ENCODE results near the gene CDH4. TPM values are rescaled to one million over a fixed set of nuclear protein-coding genes. Genes with fewer than 3 reads are reported as not detected.

Gene CDH4
- total RNA-seq, 1 donor from 2014 or later, result 0.06 TPM

DNA sequence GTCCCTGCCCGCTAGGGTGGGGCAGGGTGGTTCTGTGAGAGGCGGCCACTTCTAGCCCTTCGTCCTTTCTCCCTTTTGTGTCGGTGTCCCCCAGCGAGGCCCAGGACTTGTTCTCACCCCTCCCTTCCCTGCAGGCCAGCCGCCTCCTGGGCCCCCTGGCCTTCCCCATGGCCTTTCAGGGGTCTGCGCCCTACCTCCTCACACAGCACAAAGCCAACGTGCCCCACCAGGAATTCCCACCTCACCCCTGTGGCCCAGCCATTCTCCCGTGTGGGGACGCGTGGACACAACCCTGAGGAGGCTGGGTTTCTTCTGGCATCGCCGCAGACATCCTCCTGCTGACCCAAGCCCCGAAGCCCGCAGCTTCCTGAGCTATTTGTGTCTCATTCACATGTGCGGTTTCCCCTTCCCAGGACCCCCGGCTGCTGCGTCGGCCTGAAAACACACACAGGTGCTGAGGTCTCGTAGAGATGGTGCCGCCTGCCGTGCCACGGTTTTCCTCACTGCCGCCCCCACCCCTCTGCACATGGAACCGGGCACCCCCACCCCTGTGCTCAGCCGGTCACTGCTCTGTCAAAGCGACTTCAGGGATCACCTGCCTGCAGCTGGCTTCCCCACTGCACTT is 375.8 kb downstream of the CDH4 start:
- intact Hi-C loops (cut with DNase I), result no loop called here
- TF ChIP-seq, protein P1, sequence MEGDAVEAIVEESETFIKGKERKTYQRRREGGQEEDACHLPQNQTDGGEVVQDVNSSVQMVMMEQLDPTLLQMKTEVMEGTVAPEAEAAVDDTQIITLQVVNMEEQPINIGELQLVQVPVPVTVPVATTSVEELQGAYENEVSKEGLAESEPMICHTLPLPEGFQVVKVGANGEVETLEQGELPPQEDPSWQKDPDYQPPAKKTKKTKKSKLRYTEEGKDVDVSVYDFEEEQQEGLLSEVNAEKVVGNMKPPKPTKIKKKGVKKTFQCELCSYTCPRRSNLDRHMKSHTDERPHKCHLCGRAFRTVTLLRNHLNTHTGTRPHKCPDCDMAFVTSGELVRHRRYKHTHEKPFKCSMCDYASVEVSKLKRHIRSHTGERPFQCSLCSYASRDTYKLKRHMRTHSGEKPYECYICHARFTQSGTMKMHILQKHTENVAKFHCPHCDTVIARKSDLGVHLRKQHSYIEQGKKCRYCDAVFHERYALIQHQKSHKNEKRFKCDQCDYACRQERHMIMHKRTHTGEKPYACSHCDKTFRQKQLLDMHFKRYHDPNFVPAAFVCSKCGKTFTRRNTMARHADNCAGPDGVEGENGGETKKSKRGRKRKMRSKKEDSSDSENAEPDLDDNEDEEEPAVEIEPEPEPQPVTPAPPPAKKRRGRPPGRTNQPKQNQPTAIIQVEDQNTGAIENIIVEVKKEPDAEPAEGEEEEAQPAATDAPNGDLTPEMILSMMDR (IDR thresholded peaks at IDR 0.05), result no peak
- no peak for DNase-seq
- no peaks in the 10 kb centered on the region for H3K27me3 ChIP-seq (ENCODE audit: low read depth)
- no peaks in the 10 kb centered on the region for H3K4me1 ChIP-seq
- no peaks in the 10 kb centered on the region for H3K9me3 ChIP-seq
- H3K27ac ChIP-seq, result no peak overlapping the region
- H3K4me3 ChIP-seq, result no peak overlapping the region
- H3K36me3 ChIP-seq, result no peaks in the 10 kb centered on the region
- no peak for ATAC-seq

DNA sequence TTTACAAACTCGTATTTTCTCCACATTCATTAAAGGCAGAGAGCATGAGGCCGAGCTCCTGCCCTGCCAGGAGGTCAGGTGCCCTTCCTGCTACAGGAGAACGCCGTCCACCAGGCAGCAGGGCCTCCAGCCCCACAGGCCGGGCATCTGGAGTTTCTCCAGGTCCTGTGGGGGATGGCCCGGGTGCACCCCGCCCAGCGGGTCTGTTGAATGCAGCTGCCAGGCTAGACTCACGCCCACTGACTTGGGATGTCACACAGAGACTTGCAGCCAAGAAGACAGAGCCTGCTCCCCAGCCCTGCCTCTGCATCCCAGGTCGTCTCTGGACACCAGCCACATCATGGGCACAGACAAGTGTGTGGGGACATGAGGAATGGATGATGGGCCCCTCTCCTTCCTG is 376.4 kb downstream of the CDH4 start:
- intact Hi-C loops (cut with DNase I), result no loop called here
- no peak for DNase-seq
- Histone ChIP-seq H3K36me3 (no peaks in the 10 kb centered on the region), H3K27ac (no peak overlapping the region), H3K9me3 (no peaks in the 10 kb centered on the region), H3K4me1 (no peaks in the 10 kb centered on the region), H3K4me3 (no peak overlapping the region), H3K27me3 (ENCODE audit: low read depth) (no peaks in the 10 kb centered on the region)
- no peak for ATAC-seq
- TF ChIP-seq, protein P1 (IDR thresholded peaks at IDR 0.05), result no peak

DNA sequence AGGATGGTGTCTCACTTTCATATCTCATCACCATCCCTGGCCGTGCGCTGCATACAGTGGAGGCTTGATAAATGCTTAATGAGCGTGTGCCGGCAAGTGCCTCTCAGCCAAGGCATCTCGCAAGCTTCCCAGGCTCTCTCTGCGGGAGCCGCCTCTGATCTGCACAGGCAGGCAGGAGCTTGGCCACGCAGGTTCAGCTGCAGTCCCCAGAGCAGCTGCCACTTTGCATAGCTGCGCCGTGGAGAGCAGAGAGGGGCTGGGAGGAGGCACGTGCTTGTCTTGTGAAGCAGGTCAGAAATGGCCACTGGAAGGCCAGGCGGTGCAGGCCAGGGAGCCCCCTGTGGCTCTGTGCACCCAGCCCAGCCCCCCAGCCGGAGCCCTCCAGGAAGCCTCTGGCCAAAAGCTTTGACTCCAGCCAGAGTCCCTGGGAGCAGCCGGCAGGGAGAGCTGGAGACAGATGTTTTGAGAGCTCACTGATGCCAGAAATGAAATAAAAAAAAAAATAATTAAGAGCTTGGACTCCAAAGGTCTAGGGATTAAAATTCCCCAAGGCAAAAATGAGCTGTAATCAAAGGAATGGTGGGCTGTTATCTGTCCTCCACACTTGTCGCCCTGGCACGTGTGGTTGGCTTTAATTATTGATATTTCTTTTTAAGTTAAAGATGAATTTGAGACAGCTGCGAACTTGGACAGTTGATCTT is 377.0 kb downstream of the CDH4 start:
- intact Hi-C loops (cut with DNase I), result no loop called here
- Histone ChIP-seq H3K27me3 (ENCODE audit: low read depth) (no peaks in the 10 kb centered on the region), H3K36me3 (no peaks in the 10 kb centered on the region), H3K4me1 (no peaks in the 10 kb centered on the region), H3K4me3 (no peak overlapping the region), H3K9me3 (no peaks in the 10 kb centered on the region), H3K27ac (no peak overlapping the region)
- ATAC-seq (no peak), DNase-seq (no peak)
- TF ChIP-seq, protein P1 (IDR thresholded peaks at IDR 0.05), result no peak

DNA sequence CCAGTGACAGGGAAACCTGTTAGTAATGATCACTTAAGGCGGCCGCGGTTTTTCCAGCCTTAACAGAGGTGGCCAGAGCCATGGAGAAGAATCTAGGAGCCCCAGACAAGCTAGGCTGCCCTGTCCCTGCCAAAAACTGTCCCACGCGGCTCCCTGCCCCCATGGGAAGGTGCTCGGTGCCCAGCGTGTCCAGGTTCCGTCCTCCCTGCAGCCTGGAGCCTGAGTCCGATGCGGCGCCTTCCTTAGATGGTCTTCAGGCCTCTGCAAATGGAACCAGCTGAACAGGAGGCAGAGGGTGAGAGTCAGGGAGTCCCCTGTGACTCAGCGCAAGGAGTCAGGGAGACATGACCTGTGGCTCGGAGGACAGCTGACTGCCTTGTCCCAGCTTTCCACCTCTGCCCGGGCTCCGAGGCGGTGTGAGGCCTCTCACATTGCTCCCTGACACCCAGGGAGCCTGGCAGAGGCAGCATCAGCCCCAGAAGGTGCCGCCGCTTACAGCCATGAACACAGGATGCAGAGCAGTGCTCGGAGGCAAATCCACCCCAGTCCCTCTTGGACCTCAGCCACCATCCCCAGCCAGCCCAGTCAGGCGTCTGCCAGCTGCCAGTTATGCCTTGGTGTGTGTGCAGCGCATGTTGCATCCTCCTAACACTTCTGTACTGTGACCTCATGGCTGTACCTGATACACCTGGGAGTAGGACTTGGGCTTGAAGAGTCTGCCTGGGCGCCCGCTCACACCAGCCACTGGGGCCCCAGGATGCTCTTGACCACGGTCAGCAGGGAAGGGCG is 377.7 kb downstream of the CDH4 start:
- ATAC-seq (no peak), DNase-seq (no peak)
- H3K9me3 ChIP-seq, result no peaks in the 10 kb centered on the region
- no peaks in the 10 kb centered on the region for H3K36me3 ChIP-seq
- H3K4me3 ChIP-seq, result no peak overlapping the region
- H3K4me1 ChIP-seq, result no peaks in the 10 kb centered on the region
- intact Hi-C loops (cut with DNase I), result no loop called here
- no peak overlapping the region for H3K27ac ChIP-seq
- TF ChIP-seq, protein P1 (IDR thresholded peaks at IDR 0.05), result no peak
- no peaks in the 10 kb centered on the region for H3K27me3 ChIP-seq (ENCODE audit: low read depth)

DNA sequence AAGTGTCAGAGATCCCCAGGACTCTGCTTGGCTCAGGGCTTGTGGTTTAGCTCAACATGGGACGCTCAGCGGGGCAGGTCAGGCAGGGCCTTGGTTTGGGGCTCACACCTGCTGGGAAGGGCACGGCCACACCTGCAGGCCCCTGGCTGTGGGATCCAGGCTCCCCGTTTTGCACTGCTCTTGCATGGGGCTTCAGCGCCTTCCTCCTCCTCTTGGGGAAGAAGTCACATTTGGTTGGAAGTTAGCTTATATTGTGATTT is 378.3 kb downstream of the CDH4 start:
- Histone ChIP-seq H3K4me1 (no peaks in the 10 kb centered on the region), H3K27ac (no peak overlapping the region), H3K9me3 (no peaks in the 10 kb centered on the region), H3K36me3 (no peaks in the 10 kb centered on the region), H3K27me3 (ENCODE audit: low read depth) (no peaks in the 10 kb centered on the region), H3K4me3 (no peak overlapping the region)
- ATAC-seq (no peak), DNase-seq (no peak)
- TF ChIP-seq, protein P1 (IDR thresholded peaks at IDR 0.05), result no peak
- intact Hi-C loops (cut with DNase I), result no loop called here
